Measurements from ENCODE around the gene WWP2. TPM values are rescaled to one million over a fixed set of nuclear protein-coding genes. Genes with fewer than 3 reads are reported as not detected.

WWP2 gene
- total and polyA plus RNA-seq, 2 experiments from 2014 or later: 18.5 to 19.0 TPM

- TF ChIP-seq EZH2 (IDR thresholded peaks at IDR 0.05; ENCODE audit: insufficient read depth, poor library complexity, severe bottlenecking): no peak
- no peak for TF ChIP-seq EZH2phosphoT487 (IDR thresholded peaks at IDR 0.05; ENCODE audit: insufficient read depth, low read depth)
- no peak for DNase-seq
- Histone ChIP-seq H3K27ac (no peak overlapping the region), H3K4me1 (ENCODE audit: insufficient read depth) (no peaks in the 10 kb centered on the region), H3K79me2 (ENCODE audit: insufficient read depth) (no peaks in the 10 kb centered on the region), H3K9me2 (ENCODE audit: insufficient read depth) (no peaks in the 10 kb centered on the region), H3K9me3 (ENCODE audit: low read depth) (no peaks in the 10 kb centered on the region), H3K9ac (no peak overlapping the region), H4K20me1 (ENCODE audit: insufficient read depth) (no peaks in the 10 kb centered on the region), H2AFZ (no peak overlapping the region), H3K36me3 (ENCODE audit: low read depth) (no peaks in the 10 kb centered on the region), H3K4me2 (ENCODE audit: unreplicated experiment) (no peak overlapping the region), H3K4me3 (no peak overlapping the region), H3K27me3 (replicated peaks; ENCODE audit: insufficient read depth) (no peaks in the 10 kb centered on the region), H3F3A (ENCODE audit: insufficient read depth) (no peaks in the 10 kb centered on the region)
- in situ Hi-C loops (cut with MboI): no loop called here
- 93% methylated on average over 5 of the region's 5 CpGs for WGBS, 2 experiments (ENCODE audit: low coverage in 1 of 2, low lambda C conversion rate in 2 of 2, missing lambda C conversion rate in 2 of 2)
Measured at GRCh38 chr16:69837380-69837779, 75.2 kb downstream of the WWP2 start.

- no peaks in the 10 kb centered on the region for H3K9me2 ChIP-seq (ENCODE audit: insufficient read depth)
- no peaks in the 10 kb centered on the region; the same call in 1 of the 2 replicates for H3K36me3 ChIP-seq (ENCODE audit: low read depth)
- H3K4me3 ChIP-seq: no peak overlapping the region
- H3K27ac ChIP-seq: no peak overlapping the region
- H3K9ac ChIP-seq: no peak overlapping the region
- in situ Hi-C loops (cut with MboI): no loop called here
- H2AFZ ChIP-seq: no peak overlapping the region
- TF ChIP-seq EZH2phosphoT487 (IDR thresholded peaks at IDR 0.05; ENCODE audit: insufficient read depth, low read depth) (no peak), EZH2 (IDR thresholded peaks at IDR 0.05; ENCODE audit: insufficient read depth, poor library complexity, severe bottlenecking) (no peak)
- WGBS, 2 experiments (ENCODE audit: low coverage in 1 of 2, low lambda C conversion rate in 2 of 2, missing lambda C conversion rate in 2 of 2): 72 to 74% methylated on average over 4 of the region's 4 CpGs
- DNase-seq: no peak
- no peaks in the 10 kb centered on the region for H3K79me2 ChIP-seq (ENCODE audit: insufficient read depth)
- H3K4me1 ChIP-seq (ENCODE audit: insufficient read depth): no peaks in the 10 kb centered on the region
- H3F3A ChIP-seq (ENCODE audit: insufficient read depth): no peaks in the 10 kb centered on the region
- no peaks in the 10 kb centered on the region for H3K27me3 ChIP-seq (replicated peaks; ENCODE audit: insufficient read depth)
- H4K20me1 ChIP-seq (ENCODE audit: insufficient read depth): no peaks in the 10 kb centered on the region
- H3K9me3 ChIP-seq (ENCODE audit: low read depth): no peaks in the 10 kb centered on the region
- no peak overlapping the region for H3K4me2 ChIP-seq (ENCODE audit: unreplicated experiment)
Measured at GRCh38 chr16:69838489-69838888, 76.4 kb downstream of the WWP2 start.

- no peak for DNase-seq
- H3K9ac ChIP-seq: no peak overlapping the region
- H3K4me3 ChIP-seq: no peak overlapping the region
- in situ Hi-C loops (cut with MboI): no loop called here
- H3K79me2 ChIP-seq (ENCODE audit: insufficient read depth): no peaks in the 10 kb centered on the region
- H3K9me2 ChIP-seq (ENCODE audit: insufficient read depth): no peaks in the 10 kb centered on the region
- no peaks in the 10 kb centered on the region for H3K4me1 ChIP-seq (ENCODE audit: insufficient read depth)
- H3K27ac ChIP-seq: no peak overlapping the region
- no peak for TF ChIP-seq EZH2 (IDR thresholded peaks at IDR 0.05; ENCODE audit: insufficient read depth, poor library complexity, severe bottlenecking)
- no peak for TF ChIP-seq EZH2phosphoT487 (IDR thresholded peaks at IDR 0.05; ENCODE audit: insufficient read depth, low read depth)
- no peaks in the 10 kb centered on the region for H3F3A ChIP-seq (ENCODE audit: insufficient read depth)
- H3K4me2 ChIP-seq (ENCODE audit: unreplicated experiment): no peak overlapping the region
- no peaks in the 10 kb centered on the region for H4K20me1 ChIP-seq (ENCODE audit: insufficient read depth)
- no peaks in the 10 kb centered on the region for H3K27me3 ChIP-seq (replicated peaks; ENCODE audit: insufficient read depth)
- H3K36me3 ChIP-seq (ENCODE audit: low read depth): no peaks in the 10 kb centered on the region; the same call in 1 of the 2 replicates
- no peak overlapping the region for H2AFZ ChIP-seq
- H3K9me3 ChIP-seq (ENCODE audit: low read depth): no peaks in the 10 kb centered on the region
- WGBS, 2 experiments (ENCODE audit: low coverage in 1 of 2, low lambda C conversion rate in 2 of 2, missing lambda C conversion rate in 2 of 2): 38 to 45% methylated on average over 2 of the region's 2 CpGs
Measured at GRCh38 chr16:69839240-69839688, 77.1 kb downstream of the WWP2 start.

- no peak overlapping the region for H3K9ac ChIP-seq
- H3F3A ChIP-seq (ENCODE audit: insufficient read depth): no peaks in the 10 kb centered on the region
- no peak overlapping the region for H3K4me3 ChIP-seq
- H3K9me2 ChIP-seq (ENCODE audit: insufficient read depth): no peaks in the 10 kb centered on the region
- no peak overlapping the region for H3K27ac ChIP-seq
- 84 to 88% methylated on average over 9 to 10 of the region's 10 CpGs for WGBS, 2 experiments (ENCODE audit: low coverage in 1 of 2, low lambda C conversion rate in 2 of 2, missing lambda C conversion rate in 2 of 2)
- in situ Hi-C loops (cut with MboI): no loop called here
- no peaks in the 10 kb centered on the region for H3K27me3 ChIP-seq (replicated peaks; ENCODE audit: insufficient read depth)
- no peak overlapping the region for H3K4me2 ChIP-seq (ENCODE audit: unreplicated experiment)
- H3K36me3 ChIP-seq (ENCODE audit: low read depth): no peaks in the 10 kb centered on the region; the same call in 1 of the 2 replicates
- no peak for DNase-seq
- H3K79me2 ChIP-seq (ENCODE audit: insufficient read depth): no peaks in the 10 kb centered on the region
- H3K9me3 ChIP-seq (ENCODE audit: low read depth): no peaks in the 10 kb centered on the region
- TF ChIP-seq EZH2phosphoT487 (IDR thresholded peaks at IDR 0.05; ENCODE audit: insufficient read depth, low read depth) (no peak), EZH2 (IDR thresholded peaks at IDR 0.05; ENCODE audit: insufficient read depth, poor library complexity, severe bottlenecking) (no peak)
- H3K4me1 ChIP-seq (ENCODE audit: insufficient read depth): no peaks in the 10 kb centered on the region
- no peak overlapping the region for H2AFZ ChIP-seq
- no peaks in the 10 kb centered on the region for H4K20me1 ChIP-seq (ENCODE audit: insufficient read depth)
Measured at GRCh38 chr16:69839798-69840409, 77.8 kb downstream of the WWP2 start.
